MCF 10A (cell line): ENCODE measurements around the gene TMED8. TPM values are rescaled to one million over a fixed set of nuclear protein-coding genes. Genes with fewer than 3 reads are reported as not detected.

Source experiments
- BruUV-seq: library from RNA; stranded (reverse); fragments of 400-500 nt; replicated peaks from 2 replicates; lab custom pipeline; 2021; lab: Mats Ljungman, UMichigan
- CTCF ChIA-PET: fragments of 300-600 bp; sonication (Branson Sonifier 250); formaldehyde crosslinking; extraction: SDS; loops from one replicate; lab custom pipeline; 2021; ENCODE audit warnings: antibody characterized with exemption, inconsistent platforms; lab: Yijun Ruan, JAX
- POLR2A ChIA-PET: fragments of 300-600, 350-650 bp; sonication (Branson Sonifier 250); formaldehyde crosslinking; extraction: SDS; loops from one replicate; lab custom pipeline; 2020; ENCODE audit warnings: antibody characterized with exemption, inconsistent platforms; lab: Yijun Ruan, JAX
- DNase-seq: peaks from one replicate; pipeline ENCODE4 v3.0.0-alpha.2; 2018; ENCODE audit not compliant: unreplicated experiment
- H3K27ac Mint-ChIP-seq: one replicate; pipeline ENCODE4 v1.8.0; 2022; ENCODE audit warnings: mild to moderate bottlenecking, low read depth, mixed read lengths; ENCODE audit not compliant: unreplicated experiment
- H3K27me3 Mint-ChIP-seq: one replicate; pipeline ENCODE4 v1.8.0; 2022; ENCODE audit warnings: mixed read lengths; ENCODE audit not compliant: insufficient read depth, unreplicated experiment
- H3K36me3 Mint-ChIP-seq: one replicate; pipeline ENCODE4 v1.8.0; 2022; ENCODE audit warnings: mild to moderate bottlenecking, moderate library complexity, mixed read lengths; ENCODE audit not compliant: insufficient read depth, unreplicated experiment
- H3K4me1 Mint-ChIP-seq: one replicate; pipeline ENCODE4 v1.8.0; 2022; ENCODE audit warnings: mixed read lengths; ENCODE audit not compliant: insufficient read depth, unreplicated experiment
- H3K4me3 Mint-ChIP-seq: one replicate; pipeline ENCODE4 v1.8.0; 2022; ENCODE audit warnings: mild to moderate bottlenecking, moderate library complexity, mixed read lengths; ENCODE audit not compliant: unreplicated experiment
- H3K9me3 Mint-ChIP-seq: one replicate; pipeline ENCODE4 v1.8.0; 2022; ENCODE audit warnings: mixed read lengths; ENCODE audit not compliant: unreplicated experiment
- intact Hi-C: fragments of 100-400 bp; cut with micrococcal nuclease; formaldehyde crosslinking; loops from 2 replicates; pipeline ENCODE4 v1.14.1; 2022
- total RNA-seq: library from RNA; stranded (reverse); gene quantifications from 2 replicates; pipeline ENCODE4 v1.2.3, GENCODE V29; 2022
- TF ChIP-seq, protein P1 (sequence below): fragments of 200-600 bp; IDR thresholded peaks from one replicate; pipeline ENCODE4 v1.8.0; 2022; ENCODE audit warnings: antibody characterized with exemption, mild to moderate bottlenecking; ENCODE audit not compliant: unreplicated experiment

The TMED8 gene
- total RNA-seq, 1 experiment from 2014 or later, result 9.3 TPM

DNA sequence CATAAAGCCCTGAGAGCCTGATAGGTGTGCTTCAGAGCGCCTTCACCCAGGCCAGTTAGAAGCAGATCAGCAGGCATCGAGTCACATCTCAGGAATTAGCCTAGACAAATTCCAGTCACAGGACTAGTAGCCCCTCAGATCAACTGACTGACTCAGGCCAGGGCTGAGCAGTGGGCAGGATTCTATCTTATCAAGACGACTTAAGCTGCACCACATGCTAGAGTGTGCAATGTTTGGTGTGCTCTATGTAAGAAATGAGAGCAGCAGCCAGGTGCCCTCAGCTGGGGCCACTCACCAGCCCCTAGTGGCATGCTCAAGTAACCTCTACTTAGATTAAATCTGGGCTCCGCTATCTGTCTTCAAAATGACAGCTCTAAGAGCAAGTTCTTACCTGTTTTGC lies 86.2 kb downstream of the TMED8 start:
- Mint-ChIP-seq H3K27me3 (no peaks in the 10 kb centered on the region), H3K9me3 (no peaks in the 10 kb centered on the region), H3K4me1 (no peaks in the 10 kb centered on the region), H3K27ac (no peak overlapping the region), H3K4me3 (no peak overlapping the region), H3K36me3 (peaks cover 36% of the 10 kb centered on the region)
- ChIA-PET CTCF (interaction anchor here (0.6 to 4.6 kb wide), 2 partner anchors 10 to 263 kb away, joined by 3 to 19 read pairs; no protein-coding TSS in a partner anchor), POLR2A (interaction anchor here (1.1 kb wide), 1 partner anchor 12 kb away, joined by 4 read pairs; no protein-coding TSS in a partner anchor)
- BruUV-seq, result no TSS peak
- DNase-seq, result no peak
- TF ChIP-seq, protein P1, sequence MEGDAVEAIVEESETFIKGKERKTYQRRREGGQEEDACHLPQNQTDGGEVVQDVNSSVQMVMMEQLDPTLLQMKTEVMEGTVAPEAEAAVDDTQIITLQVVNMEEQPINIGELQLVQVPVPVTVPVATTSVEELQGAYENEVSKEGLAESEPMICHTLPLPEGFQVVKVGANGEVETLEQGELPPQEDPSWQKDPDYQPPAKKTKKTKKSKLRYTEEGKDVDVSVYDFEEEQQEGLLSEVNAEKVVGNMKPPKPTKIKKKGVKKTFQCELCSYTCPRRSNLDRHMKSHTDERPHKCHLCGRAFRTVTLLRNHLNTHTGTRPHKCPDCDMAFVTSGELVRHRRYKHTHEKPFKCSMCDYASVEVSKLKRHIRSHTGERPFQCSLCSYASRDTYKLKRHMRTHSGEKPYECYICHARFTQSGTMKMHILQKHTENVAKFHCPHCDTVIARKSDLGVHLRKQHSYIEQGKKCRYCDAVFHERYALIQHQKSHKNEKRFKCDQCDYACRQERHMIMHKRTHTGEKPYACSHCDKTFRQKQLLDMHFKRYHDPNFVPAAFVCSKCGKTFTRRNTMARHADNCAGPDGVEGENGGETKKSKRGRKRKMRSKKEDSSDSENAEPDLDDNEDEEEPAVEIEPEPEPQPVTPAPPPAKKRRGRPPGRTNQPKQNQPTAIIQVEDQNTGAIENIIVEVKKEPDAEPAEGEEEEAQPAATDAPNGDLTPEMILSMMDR, result no peak
- intact Hi-C loops, result no loop called here

DNA sequence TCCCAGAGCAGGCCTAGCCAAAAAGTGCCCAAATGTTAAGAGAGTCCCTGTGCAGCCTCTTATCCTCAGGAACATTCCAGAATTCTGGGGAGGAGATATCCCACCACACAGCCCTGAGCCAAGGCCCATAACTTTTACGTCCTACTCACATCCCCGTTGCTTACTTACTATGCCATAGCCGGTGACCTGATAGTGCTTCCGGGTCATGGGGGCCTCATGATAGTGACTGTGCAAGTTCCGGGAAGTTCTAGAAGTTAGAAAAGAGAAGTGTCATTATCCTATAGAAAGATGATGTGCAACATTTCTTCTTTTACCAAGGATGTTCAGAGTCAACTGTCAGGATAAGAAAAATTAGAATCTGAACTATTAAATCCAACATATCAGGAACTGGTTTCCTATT lies 90.3 kb downstream of the TMED8 start:
- peaks cover 66% of the 10 kb centered on the region for H3K36me3 Mint-ChIP-seq
- ChIA-PET CTCF (interaction anchor here (0.8 to 4.6 kb wide), 5 partner anchors 14 to 134 kb away, joined by 3 to 19 read pairs (median 4); no protein-coding TSS in a partner anchor), POLR2A (interaction anchor here (0.9 kb wide), 1 partner anchor 21 kb away, joined by 3 read pairs; no protein-coding TSS in a partner anchor)
- intact Hi-C loops, result no loop called here
- H3K9me3 Mint-ChIP-seq, result no peaks in the 10 kb centered on the region
- DNase-seq, result no peak
- H3K4me1 Mint-ChIP-seq, result no peaks in the 10 kb centered on the region
- no peak overlapping the region for H3K27ac Mint-ChIP-seq
- no peaks in the 10 kb centered on the region for H3K27me3 Mint-ChIP-seq
- TF ChIP-seq, protein P1, result no peak
- no TSS peak for BruUV-seq
- H3K4me3 Mint-ChIP-seq, result no peak overlapping the region

Other genes with a start within 250 kb of the TMED8 start
- gene ZDHHC22, start 235.3 kb downstream of the TMED8 start, total RNA-seq, result not detected in 2 replicates
- 5.1 and 9.3 TPM in 2 replicates for gene TMEM63C, start 195.3 kb downstream of the TMED8 start, total RNA-seq
- not detected in 2 replicates for gene NGB, start 105.9 kb downstream of the TMED8 start, total RNA-seq
- 32.1 and 33.0 TPM in 2 replicates for gene POMT2, start 56.2 kb downstream of the TMED8 start, total RNA-seq
- gene GSTZ1, start 56.1 kb downstream of the TMED8 start, total RNA-seq, result 36.8 and 40.1 TPM in 2 replicates
- gene SAMD15, start 285 bp upstream of the TMED8 start, total RNA-seq, result 0.81 and 0.86 TPM in 2 replicates
- gene NOXRED1, start 46.4 kb upstream of the TMED8 start, total RNA-seq, result 0.58 and 1.4 TPM in 2 replicates
- gene VIPAS39, start 80.5 kb upstream of the TMED8 start, total RNA-seq, result 18.7 and 19.8 TPM in 2 replicates
- 77.7 and 78.5 TPM in 2 replicates for gene AHSA1, start 81.0 kb upstream of the TMED8 start, total RNA-seq
- not detected in 2 replicates for gene ISM2, start 121.7 kb upstream of the TMED8 start, total RNA-seq
- gene SPTLC2, start 239.5 kb upstream of the TMED8 start, total RNA-seq, result 10.3 and 15.8 TPM in 2 replicates